WTC11 (cell line): ENCODE measurements around the gene EIF4H.

ENCODE experiments used
- ATF3 ChIP-seq: sonication (generic); formaldehyde crosslinking; conservative IDR thresholded peaks from 2 replicates; pipeline ENCODE4 v1.8.1; 2022; ENCODE audit warnings: mild to moderate bottlenecking, missing genetic modification reagents
- HMGXB4 ChIP-seq: sonication (generic); formaldehyde crosslinking; IDR thresholded peaks from 2 replicates; pipeline ENCODE4 v1.8.1; 2023; ENCODE audit warnings: mild to moderate bottlenecking, moderate library complexity, missing genetic modification reagents
- IRF2 ChIP-seq: sonication (generic); formaldehyde crosslinking; IDR thresholded peaks from 2 replicates; pipeline ENCODE4 v1.8.0; 2022; ENCODE audit warnings: low read depth, missing genetic modification reagents, borderline replicate concordance
- MAX ChIP-seq: sonication (generic); formaldehyde crosslinking; IDR thresholded peaks from 2 replicates; pipeline ENCODE4 v1.8.0; 2022; ENCODE audit warnings: mild to moderate bottlenecking, missing genetic modification reagents
- NR2C2 ChIP-seq: sonication (generic); formaldehyde crosslinking; IDR thresholded peaks from 2 replicates; pipeline ENCODE4 v1.8.0; 2022; ENCODE audit warnings: mild to moderate bottlenecking, missing genetic modification reagents
- NR3C1 ChIP-seq: sonication (generic); formaldehyde crosslinking; conservative IDR thresholded peaks from 2 replicates; pipeline ENCODE4 v1.8.1; 2023; ENCODE audit warnings: low read depth, mild to moderate bottlenecking, missing genetic modification reagents
- RELA ChIP-seq: sonication (generic); formaldehyde crosslinking; IDR thresholded peaks from 2 replicates; pipeline ENCODE4 v1.8.1; 2022; ENCODE audit warnings: missing genetic modification reagents, mild to moderate bottlenecking, borderline replicate concordance
- TCF7 ChIP-seq: sonication (generic); formaldehyde crosslinking; IDR thresholded peaks from 2 replicates; pipeline ENCODE4 v1.8.0; 2022; ENCODE audit warnings: mild to moderate bottlenecking, low read depth, missing genetic modification reagents, moderate library complexity
- ZBTB21 ChIP-seq: sonication (generic); formaldehyde crosslinking; IDR thresholded peaks from 2 replicates; pipeline ENCODE4 v1.8.1; 2023; ENCODE audit warnings: mild to moderate bottlenecking, missing genetic modification reagents, borderline replicate concordance
- ZNF138 ChIP-seq: sonication (generic); formaldehyde crosslinking; conservative IDR thresholded peaks from 2 replicates; pipeline ENCODE4 v1.8.1; 2022; ENCODE audit warnings: mild to moderate bottlenecking, moderate library complexity, missing genetic modification reagents
- TF ChIP-seq, protein P1 (sequence below): fragments of 200-600 bp; IDR thresholded peaks from 2 replicates; pipeline ENCODE4 v1.8.0; 2022; ENCODE audit warnings: antibody characterized with exemption
- TF ChIP-seq, protein P2 (sequence below): fragments of 250-450 bp; sonication (Bioruptor Pico); IDR thresholded peaks from 2 replicates; pipeline ENCODE4 v2.1.2; 2022; ENCODE audit warnings: mild to moderate bottlenecking, moderate library complexity

- TF ChIP-seq, protein P1, sequence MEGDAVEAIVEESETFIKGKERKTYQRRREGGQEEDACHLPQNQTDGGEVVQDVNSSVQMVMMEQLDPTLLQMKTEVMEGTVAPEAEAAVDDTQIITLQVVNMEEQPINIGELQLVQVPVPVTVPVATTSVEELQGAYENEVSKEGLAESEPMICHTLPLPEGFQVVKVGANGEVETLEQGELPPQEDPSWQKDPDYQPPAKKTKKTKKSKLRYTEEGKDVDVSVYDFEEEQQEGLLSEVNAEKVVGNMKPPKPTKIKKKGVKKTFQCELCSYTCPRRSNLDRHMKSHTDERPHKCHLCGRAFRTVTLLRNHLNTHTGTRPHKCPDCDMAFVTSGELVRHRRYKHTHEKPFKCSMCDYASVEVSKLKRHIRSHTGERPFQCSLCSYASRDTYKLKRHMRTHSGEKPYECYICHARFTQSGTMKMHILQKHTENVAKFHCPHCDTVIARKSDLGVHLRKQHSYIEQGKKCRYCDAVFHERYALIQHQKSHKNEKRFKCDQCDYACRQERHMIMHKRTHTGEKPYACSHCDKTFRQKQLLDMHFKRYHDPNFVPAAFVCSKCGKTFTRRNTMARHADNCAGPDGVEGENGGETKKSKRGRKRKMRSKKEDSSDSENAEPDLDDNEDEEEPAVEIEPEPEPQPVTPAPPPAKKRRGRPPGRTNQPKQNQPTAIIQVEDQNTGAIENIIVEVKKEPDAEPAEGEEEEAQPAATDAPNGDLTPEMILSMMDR, result no peak
- TF ChIP-seq TCF7 (no peak), NR3C1 (no peak), NR2C2 (CRISPR knock-in tag) (no peak), MAX (no peak), ZBTB21 (CRISPR knock-in tag) (no peak), ZNF138 (CRISPR knock-in tag) (no peak), IRF2 (no peak), HMGXB4 (CRISPR knock-in tag) (no peak), RELA (no peak), ATF3 (CRISPR knock-in tag) (no peak)
- TF ChIP-seq, protein P2, sequence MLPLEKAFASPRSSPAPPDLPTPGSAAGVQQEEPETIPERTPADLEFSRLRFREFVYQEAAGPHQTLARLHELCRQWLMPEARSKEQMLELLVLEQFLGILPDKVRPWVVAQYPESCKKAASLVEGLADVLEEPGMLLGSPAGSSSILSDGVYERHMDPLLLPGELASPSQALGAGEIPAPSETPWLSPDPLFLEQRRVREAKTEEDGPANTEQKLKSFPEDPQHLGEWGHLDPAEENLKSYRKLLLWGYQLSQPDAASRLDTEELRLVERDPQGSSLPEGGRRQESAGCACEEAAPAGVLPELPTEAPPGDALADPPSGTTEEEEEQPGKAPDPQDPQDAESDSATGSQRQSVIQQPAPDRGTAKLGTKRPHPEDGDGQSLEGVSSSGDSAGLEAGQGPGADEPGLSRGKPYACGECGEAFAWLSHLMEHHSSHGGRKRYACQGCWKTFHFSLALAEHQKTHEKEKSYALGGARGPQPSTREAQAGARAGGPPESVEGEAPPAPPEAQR (CRISPR knock-in tag), result no peak
Measured at GRCh38 chr7:74138945-74139843, 35.0 kb upstream of the EIF4H start.
